SIG-M5 treated with dmso at 0.1 percent for 504 hours (cell line): ENCODE measurements around the gene SLX4.

Source experiments
- DNase-seq: peaks from one replicate; lab custom pipeline; 2025; ENCODE audit not compliant: unreplicated experiment; lab: John Stamatoyannopoulos, UW

SLX4 gene

GRCh38 chr16:3553138-3553923 is 58.1 kb downstream of the SLX4 start:
- no peak for DNase-seq

GRCh38 chr16:3550851-3551847 is 60.3 kb downstream of the SLX4 start:
- no peak for DNase-seq

GRCh38 chr16:3549906-3550305 is 61.5 kb downstream of the SLX4 start:
- no peak for DNase-seq

- DNase-seq = no peak
Measured at GRCh38 chr16:3548859-3549258, 62.5 kb downstream of the SLX4 start.

- no peak for DNase-seq
Measured at GRCh38 chr16:3548445-3548844, 63.0 kb downstream of the SLX4 start.

GRCh38 chr16:3546986-3547682 is 64.3 kb downstream of the SLX4 start:
- DNase-seq = no peak

- no peak for DNase-seq
Measured at GRCh38 chr16:3542601-3543373, 68.6 kb downstream of the SLX4 start.

DNA sequence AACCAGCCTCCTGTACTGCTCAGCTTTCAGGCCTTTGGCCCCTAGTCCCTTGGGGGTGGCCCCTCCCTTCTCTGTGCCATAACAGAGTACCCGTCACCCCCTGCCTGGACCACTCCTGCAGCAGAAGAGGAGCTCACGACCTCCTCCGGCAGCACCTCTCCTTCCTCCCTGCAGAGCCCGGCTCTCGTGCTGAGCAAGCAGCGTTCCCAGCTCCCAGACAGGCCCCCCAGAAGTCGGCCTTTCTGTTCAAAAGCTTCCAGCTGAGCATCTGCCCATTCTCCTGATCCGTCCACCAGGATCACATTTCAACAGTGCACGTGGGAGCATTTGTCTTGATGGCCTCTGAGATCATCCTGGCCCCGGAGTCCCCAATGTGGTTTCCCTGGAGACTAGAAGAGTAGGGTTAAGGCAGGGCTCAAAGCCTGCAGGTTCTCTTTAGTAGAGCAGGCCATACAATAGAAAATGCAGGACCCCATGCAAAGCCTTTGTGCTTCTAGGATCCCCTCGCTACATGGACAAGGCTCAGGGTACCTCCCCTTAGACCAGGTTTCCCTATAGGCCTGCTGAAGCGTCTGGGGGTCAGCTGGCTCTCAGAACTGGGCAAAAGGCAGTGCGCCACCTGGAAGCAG is 69.8 kb downstream of the SLX4 start:
- no peak for DNase-seq

- no peak for DNase-seq
Measured at GRCh38 chr16:3538222-3538621, 73.2 kb downstream of the SLX4 start.

- DNase-seq = no peak
Measured at GRCh38 chr16:3536851-3537250, 74.6 kb downstream of the SLX4 start.

DNA sequence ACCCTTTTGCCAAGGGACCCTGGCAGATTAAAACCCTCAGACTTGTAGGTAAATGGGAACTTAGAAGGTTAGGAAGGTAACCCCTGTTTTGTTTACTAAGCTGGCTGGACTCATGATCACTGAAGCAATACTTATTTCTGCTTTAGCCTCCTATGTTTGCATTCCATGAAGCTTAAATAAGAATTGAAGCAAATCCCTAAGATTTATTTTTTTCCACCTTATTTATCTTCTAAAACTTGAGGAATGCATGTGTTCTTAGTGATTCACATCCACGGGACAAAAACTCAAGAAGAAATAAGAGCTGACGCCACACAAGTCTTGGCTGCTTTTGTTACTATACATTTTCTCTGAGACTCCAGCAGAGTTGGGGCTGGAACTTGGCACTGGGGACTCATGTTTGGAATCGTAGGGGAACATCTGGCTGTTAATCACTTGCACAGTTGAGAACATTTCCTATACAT is 75.1 kb downstream of the SLX4 start:
- DNase-seq = no peak

- DNase-seq = no peak
Measured at GRCh38 chr16:3534126-3534525, 77.3 kb downstream of the SLX4 start.

- DNase-seq = no peak
Measured at GRCh38 chr16:3532741-3533140, 78.7 kb downstream of the SLX4 start.
